Measurements from ENCODE around the gene FBXO36.

The FBXO36 gene

DNA sequence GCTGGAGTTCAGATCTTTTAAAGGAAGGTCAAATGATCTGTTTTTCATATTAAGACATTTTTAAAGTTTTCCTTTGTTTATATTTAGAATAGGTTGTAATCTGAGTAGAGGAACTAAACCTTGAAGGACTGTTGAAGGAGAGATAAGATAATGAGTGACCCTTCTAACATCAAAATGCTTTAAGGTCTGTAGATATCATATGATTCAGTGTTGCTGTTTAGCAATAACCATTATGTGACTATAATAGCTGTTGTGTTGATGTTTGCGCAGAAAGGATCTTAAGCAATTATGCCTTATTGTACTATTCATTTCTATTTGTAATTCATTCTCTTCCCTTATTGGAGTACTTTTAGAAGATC is 86.4 kb downstream of the FBXO36 start (continued):
- TF ChIP-seq, protein P1, sequence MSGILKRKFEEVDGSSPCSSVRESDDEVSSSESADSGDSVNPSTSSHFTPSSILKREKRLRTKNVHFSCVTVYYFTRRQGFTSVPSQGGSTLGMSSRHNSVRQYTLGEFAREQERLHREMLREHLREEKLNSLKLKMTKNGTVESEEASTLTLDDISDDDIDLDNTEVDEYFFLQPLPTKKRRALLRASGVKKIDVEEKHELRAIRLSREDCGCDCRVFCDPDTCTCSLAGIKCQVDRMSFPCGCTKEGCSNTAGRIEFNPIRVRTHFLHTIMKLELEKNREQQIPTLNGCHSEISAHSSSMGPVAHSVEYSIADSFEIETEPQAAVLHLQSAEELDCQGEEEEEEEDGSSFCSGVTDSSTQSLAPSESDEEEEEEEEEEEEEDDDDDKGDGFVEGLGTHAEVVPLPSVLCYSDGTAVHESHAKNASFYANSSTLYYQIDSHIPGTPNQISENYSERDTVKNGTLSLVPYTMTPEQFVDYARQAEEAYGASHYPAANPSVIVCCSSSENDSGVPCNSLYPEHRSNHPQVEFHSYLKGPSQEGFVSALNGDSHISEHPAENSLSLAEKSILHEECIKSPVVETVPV (CRISPR knock-in tag; IDR thresholded peaks at IDR 0.05) = no peak

DNA sequence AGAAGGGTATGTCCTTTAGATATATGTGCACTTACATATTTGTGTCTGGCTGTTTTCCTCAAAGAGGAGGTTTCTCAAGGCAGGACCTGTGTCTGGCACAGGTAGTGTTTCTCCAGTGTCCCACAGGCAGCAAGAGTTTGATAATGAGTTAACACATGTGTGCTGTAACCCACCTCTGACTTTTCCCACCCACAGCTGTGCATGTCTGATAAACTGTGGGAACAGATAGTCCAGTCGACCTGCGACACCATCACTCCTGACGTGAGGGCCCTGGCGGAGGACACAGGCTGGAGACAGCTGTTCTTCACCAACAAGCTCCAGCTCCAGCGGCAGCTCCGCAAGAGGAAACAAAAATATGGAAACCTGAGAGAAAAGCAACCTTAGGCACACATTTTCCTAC is 88.2 kb downstream of the FBXO36 start:
- ATAC-seq = no peak
- TF ChIP-seq ARNTL (CRISPR knock-in tag; IDR thresholded peaks at IDR 0.05; ENCODE audit: borderline replicate concordance, low read depth) (no peak), ZNF8 (CRISPR knock-in tag; IDR thresholded peaks at IDR 0.05) (no peak), ZFP30 (CRISPR knock-in tag; IDR thresholded peaks at IDR 0.05) (no peak), ZC3H10 (CRISPR knock-in tag; IDR thresholded peaks at IDR 0.05) (no peak), GLIS3 (CRISPR knock-in tag; IDR thresholded peaks at IDR 0.05) (no peak), BACH2 (CRISPR knock-in tag; IDR thresholded peaks at IDR 0.05; ENCODE audit: borderline replicate concordance) (no peak), OSR1 (CRISPR knock-in tag; IDR thresholded peaks at IDR 0.05) (no peak), ISL1 (CRISPR knock-in tag; IDR thresholded peaks at IDR 0.05) (no peak), PPARA (CRISPR knock-in tag; IDR thresholded peaks at IDR 0.05; ENCODE audit: borderline replicate concordance) (no peak), ZNF70 (CRISPR knock-in tag; IDR thresholded peaks at IDR 0.05) (no peak), TOX (CRISPR knock-in tag; IDR thresholded peaks at IDR 0.05; ENCODE audit: borderline replicate concordance) (no peak), TCF4 (CRISPR knock-in tag; IDR thresholded peaks at IDR 0.05; ENCODE audit: borderline replicate concordance) (no peak), ZFP3 (CRISPR knock-in tag; IDR thresholded peaks at IDR 0.05) (no peak), SNAI2 (CRISPR knock-in tag; IDR thresholded peaks at IDR 0.05) (no peak), CSDC2 (CRISPR knock-in tag; IDR thresholded peaks at IDR 0.05) (no peak), ESRRG (CRISPR knock-in tag; IDR thresholded peaks at IDR 0.05) (no peak)
- TF ChIP-seq, protein P1 (CRISPR knock-in tag; IDR thresholded peaks at IDR 0.05) = no peak
- TF ChIP-seq, protein P2, sequence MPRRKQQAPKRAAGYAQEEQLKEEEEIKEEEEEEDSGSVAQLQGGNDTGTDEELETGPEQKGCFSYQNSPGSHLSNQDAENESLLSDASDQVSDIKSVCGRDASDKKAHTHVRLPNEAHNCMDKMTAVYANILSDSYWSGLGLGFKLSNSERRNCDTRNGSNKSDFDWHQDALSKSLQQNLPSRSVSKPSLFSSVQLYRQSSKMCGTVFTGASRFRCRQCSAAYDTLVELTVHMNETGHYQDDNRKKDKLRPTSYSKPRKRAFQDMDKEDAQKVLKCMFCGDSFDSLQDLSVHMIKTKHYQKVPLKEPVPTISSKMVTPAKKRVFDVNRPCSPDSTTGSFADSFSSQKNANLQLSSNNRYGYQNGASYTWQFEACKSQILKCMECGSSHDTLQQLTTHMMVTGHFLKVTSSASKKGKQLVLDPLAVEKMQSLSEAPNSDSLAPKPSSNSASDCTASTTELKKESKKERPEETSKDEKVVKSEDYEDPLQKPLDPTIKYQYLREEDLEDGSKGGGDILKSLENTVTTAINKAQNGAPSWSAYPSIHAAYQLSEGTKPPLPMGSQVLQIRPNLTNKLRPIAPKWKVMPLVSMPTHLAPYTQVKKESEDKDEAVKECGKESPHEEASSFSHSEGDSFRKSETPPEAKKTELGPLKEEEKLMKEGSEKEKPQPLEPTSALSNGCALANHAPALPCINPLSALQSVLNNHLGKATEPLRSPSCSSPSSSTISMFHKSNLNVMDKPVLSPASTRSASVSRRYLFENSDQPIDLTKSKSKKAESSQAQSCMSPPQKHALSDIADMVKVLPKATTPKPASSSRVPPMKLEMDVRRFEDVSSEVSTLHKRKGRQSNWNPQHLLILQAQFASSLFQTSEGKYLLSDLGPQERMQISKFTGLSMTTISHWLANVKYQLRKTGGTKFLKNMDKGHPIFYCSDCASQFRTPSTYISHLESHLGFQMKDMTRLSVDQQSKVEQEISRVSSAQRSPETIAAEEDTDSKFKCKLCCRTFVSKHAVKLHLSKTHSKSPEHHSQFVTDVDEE (CRISPR knock-in tag; IDR thresholded peaks at IDR 0.05) = no peak
- TF ChIP-seq, protein P3, sequence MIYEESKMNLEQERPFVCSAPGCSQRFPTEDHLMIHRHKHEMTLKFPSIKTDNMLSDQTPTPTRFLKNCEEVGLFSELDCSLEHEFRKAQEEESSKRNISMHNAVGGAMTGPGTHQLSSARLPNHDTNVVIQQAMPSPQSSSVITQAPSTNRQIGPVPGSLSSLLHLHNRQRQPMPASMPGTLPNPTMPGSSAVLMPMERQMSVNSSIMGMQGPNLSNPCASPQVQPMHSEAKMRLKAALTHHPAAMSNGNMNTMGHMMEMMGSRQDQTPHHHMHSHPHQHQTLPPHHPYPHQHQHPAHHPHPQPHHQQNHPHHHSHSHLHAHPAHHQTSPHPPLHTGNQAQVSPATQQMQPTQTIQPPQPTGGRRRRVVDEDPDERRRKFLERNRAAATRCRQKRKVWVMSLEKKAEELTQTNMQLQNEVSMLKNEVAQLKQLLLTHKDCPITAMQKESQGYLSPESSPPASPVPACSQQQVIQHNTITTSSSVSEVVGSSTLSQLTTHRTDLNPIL (CRISPR knock-in tag; IDR thresholded peaks at IDR 0.05; ENCODE audit: low read depth) = no peak
- TF ChIP-seq, protein P4, sequence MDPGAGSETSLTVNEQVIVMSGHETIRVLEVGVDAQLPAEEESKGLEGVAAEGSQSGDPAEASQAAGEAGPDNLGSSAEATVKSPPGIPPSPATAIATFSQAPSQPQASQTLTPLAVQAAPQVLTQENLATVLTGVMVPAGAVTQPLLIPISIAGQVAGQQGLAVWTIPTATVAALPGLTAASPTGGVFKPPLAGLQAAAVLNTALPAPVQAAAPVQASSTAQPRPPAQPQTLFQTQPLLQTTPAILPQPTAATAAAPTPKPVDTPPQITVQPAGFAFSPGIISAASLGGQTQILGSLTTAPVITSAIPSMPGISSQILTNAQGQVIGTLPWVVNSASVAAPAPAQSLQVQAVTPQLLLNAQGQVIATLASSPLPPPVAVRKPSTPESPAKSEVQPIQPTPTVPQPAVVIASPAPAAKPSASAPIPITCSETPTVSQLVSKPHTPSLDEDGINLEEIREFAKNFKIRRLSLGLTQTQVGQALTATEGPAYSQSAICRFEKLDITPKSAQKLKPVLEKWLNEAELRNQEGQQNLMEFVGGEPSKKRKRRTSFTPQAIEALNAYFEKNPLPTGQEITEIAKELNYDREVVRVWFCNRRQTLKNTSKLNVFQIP (CRISPR knock-in tag; IDR thresholded peaks at IDR 0.05; ENCODE audit: borderline replicate concordance, low read depth) = no peak

DNA sequence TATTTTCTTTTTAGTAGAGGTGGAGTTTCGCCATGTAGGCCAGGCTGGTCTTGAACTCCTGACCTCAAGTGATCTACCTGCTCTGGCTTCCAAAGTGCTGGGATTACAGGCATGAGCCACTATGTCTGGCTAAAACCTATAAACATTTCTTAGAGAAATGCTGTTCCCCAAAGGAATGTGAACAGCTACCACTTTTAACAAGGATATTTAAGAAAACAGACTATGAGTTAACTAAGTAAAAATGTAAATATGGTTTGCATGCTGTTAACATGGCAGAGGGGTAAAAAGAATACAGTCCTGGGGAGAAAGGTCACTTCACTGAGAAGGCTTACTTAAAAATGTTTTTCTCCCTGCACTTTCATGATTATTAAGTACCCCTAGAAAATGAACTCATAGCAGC is 89.3 kb downstream of the FBXO36 start:
- no peak for ATAC-seq
- TF ChIP-seq ZFP30 (CRISPR knock-in tag; IDR thresholded peaks at IDR 0.05) (no peak), ZC3H10 (CRISPR knock-in tag; IDR thresholded peaks at IDR 0.05) (no peak), TCF4 (CRISPR knock-in tag; IDR thresholded peaks at IDR 0.05; ENCODE audit: borderline replicate concordance) (no peak), ZNF70 (CRISPR knock-in tag; IDR thresholded peaks at IDR 0.05) (no peak), CSDC2 (CRISPR knock-in tag; IDR thresholded peaks at IDR 0.05) (no peak)
- TF ChIP-seq, protein P1 (CRISPR knock-in tag; IDR thresholded peaks at IDR 0.05) = no peak

All from SK-N-SH treated with all-trans-retinoic acid at 6 μM for 48 hours (cell line).